CD4-positive, alpha-beta T cell treated with Interleukin-12 subunit alpha and Interleukin-12 subunit beta, for 1 hour (primary cell): ENCODE measurements around the gene SLC1A7.

Experiments used
- DNase-seq: peaks from one replicate; pipeline ENCODE4 v3.0.0-alpha.2; 2020

SLC1A7 gene

GRCh38 chr1:53132176-53132575 lies 10.3 kb downstream of the SLC1A7 start:
- DNase-seq = no peak

GRCh38 chr1:53131590-53131938 lies 10.9 kb downstream of the SLC1A7 start:
- no peak for DNase-seq

GRCh38 chr1:53130878-53131589 lies 11.4 kb downstream of the SLC1A7 start:
- DNase-seq = no peak

- no peak for DNase-seq
Observed at GRCh38 chr1:53130598-53130877, 11.9 kb downstream of the SLC1A7 start.

- DNase-seq = no peak
Observed at GRCh38 chr1:53129891-53130597, 12.4 kb downstream of the SLC1A7 start.

GRCh38 chr1:53128401-53128800 lies 14.0 kb downstream of the SLC1A7 start:
- DNase-seq = no peak

GRCh38 chr1:53127546-53127945 lies 14.9 kb downstream of the SLC1A7 start:
- DNase-seq = peak; percentile 16

GRCh38 chr1:53126495-53126894 lies 15.9 kb downstream of the SLC1A7 start:
- DNase-seq = no peak

- DNase-seq = no peak
Observed at GRCh38 chr1:53125623-53126360, 16.6 kb downstream of the SLC1A7 start.

GRCh38 chr1:53125122-53125521 lies 17.3 kb downstream of the SLC1A7 start:
- no peak for DNase-seq

- DNase-seq = no peak
Observed at GRCh38 chr1:53123453-53124140, 18.8 kb downstream of the SLC1A7 start.

GRCh38 chr1:53122961-53123413 lies 19.5 kb downstream of the SLC1A7 start:
- no peak for DNase-seq

- no peak for DNase-seq
Observed at GRCh38 chr1:53122201-53122885, 20.1 kb downstream of the SLC1A7 start.

- no peak for DNase-seq
Observed at GRCh38 chr1:53121319-53122172, 20.9 kb downstream of the SLC1A7 start.

GRCh38 chr1:53120659-53121058 lies 21.8 kb downstream of the SLC1A7 start:
- DNase-seq = no peak

- no peak for DNase-seq
Observed at GRCh38 chr1:53117836-53118235, 24.6 kb downstream of the SLC1A7 start.

GRCh38 chr1:53116933-53117600 lies 25.4 kb downstream of the SLC1A7 start:
- no peak for DNase-seq

- DNase-seq = no peak
Observed at GRCh38 chr1:53116307-53116810, 26.1 kb downstream of the SLC1A7 start.

- DNase-seq = no peak
Observed at GRCh38 chr1:53115403-53116306, 26.8 kb downstream of the SLC1A7 start.
